Sigmoid colon (tissue), 4 donors: ENCODE data around the gene ACTR3C.
"Not testable (repeated sequence)": the region's sequence is repeated elsewhere in the genome, so short reads cannot be mapped to it uniquely, and the experiment has no call there.

Experiments
- POLR2AphosphoS5 ChIP-seq, 4 donors: sonication (generic); formaldehyde crosslinking; IDR thresholded peaks; one replicate each; pipeline ENCODE4 v1.6.1; 2017; ENCODE audit warnings: antibody characterized with exemption in 4 of 4
- TF ChIP-seq, protein P1 (sequence below), 4 experiments: fragments of 450-650 bp in 3 of 4; fragments of 200-600 bp in 1 of 4; IDR thresholded peaks; one replicate each; pipeline ENCODE4 v1.5.1; 2016 to 2019; ENCODE audit warnings: antibody characterized with exemption in 4 of 4, mild to moderate bottlenecking in 3 of 4, moderate library complexity in 2 of 4

DNA sequence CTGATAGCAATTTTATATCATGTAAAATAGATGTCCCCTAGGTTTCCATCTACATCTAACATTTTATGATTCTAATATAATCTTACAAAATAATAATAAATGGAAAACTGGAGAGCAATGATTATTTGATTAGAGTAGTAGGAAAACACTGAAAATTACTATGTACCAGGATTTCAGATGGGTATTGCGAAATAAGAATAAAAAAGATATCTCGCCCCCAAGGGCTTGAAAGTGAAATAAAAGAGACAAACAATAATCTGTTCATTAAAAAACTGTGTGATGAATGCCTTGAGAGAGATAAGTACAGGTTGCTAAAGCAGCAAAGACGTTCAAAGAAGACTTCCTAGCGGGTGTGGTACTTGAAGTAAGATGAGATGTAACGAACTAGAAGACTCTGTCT is 60.7 kb downstream of the ACTR3C start:
- TF ChIP-seq, protein P1, sequence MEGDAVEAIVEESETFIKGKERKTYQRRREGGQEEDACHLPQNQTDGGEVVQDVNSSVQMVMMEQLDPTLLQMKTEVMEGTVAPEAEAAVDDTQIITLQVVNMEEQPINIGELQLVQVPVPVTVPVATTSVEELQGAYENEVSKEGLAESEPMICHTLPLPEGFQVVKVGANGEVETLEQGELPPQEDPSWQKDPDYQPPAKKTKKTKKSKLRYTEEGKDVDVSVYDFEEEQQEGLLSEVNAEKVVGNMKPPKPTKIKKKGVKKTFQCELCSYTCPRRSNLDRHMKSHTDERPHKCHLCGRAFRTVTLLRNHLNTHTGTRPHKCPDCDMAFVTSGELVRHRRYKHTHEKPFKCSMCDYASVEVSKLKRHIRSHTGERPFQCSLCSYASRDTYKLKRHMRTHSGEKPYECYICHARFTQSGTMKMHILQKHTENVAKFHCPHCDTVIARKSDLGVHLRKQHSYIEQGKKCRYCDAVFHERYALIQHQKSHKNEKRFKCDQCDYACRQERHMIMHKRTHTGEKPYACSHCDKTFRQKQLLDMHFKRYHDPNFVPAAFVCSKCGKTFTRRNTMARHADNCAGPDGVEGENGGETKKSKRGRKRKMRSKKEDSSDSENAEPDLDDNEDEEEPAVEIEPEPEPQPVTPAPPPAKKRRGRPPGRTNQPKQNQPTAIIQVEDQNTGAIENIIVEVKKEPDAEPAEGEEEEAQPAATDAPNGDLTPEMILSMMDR (IDR thresholded peaks at IDR 0.05): not testable (repeated sequence)
- TF ChIP-seq POLR2AphosphoS5 (IDR thresholded peaks at IDR 0.05): not testable (repeated sequence)
